MM.1S (cell line): ENCODE data around the gene ZDHHC22.

Experiments used
- CTCF ChIP-seq: fragments of 300-600 bp; sonication (generic); IDR thresholded peaks from 2 replicates; pipeline ENCODE4 v1.5.1; 2016; ENCODE audit warnings: antibody characterized with exemption, low read length, mixed read lengths
- EZH2phosphoT487 ChIP-seq: fragments of 300-600 bp; sonication (generic); IDR thresholded peaks from 2 replicates; pipeline ENCODE4 v1.6.1; 2018; ENCODE audit warnings: antibody characterized with exemption, low read length

- TF ChIP-seq CTCF (no peak), EZH2phosphoT487 (no peak)
These were observed 37.2 kb downstream of the ZDHHC22 start for GRCh38 chr14:77104393-77104792.
